Ascending aorta (tissue), 2 donors: ENCODE data around the gene TRIM6. TPM values are rescaled to one million over a fixed set of nuclear protein-coding genes. Genes with fewer than 3 reads are reported as not detected.

ENCODE experiments used
- DNase-seq, 2 donors: peaks; one replicate each; pipeline ENCODE4 v3.0.0-alpha.2; 2019; ENCODE audit warnings: low spot score in 2 of 2
- H3K27ac ChIP-seq, 2 donors: fragments of 200-600 bp; sonication (generic); one replicate each; pipeline ENCODE4 v1.5.1; 2016 to 2017; ENCODE audit warnings: mild to moderate bottlenecking in 1 of 2
- H3K27me3 ChIP-seq: fragments of 200-600 bp; sonication (generic); one replicate; pipeline ENCODE4 v1.5.1; 2017
- H3K36me3 ChIP-seq, 2 donors: fragments of 200-600 bp; sonication (generic); one replicate each; pipeline ENCODE4 v1.5.1; 2016
- H3K4me1 ChIP-seq, 2 donors: fragments of 200-600 bp; sonication (generic); one replicate each; pipeline ENCODE4 v1.5.1; 2016 to 2017; ENCODE audit warnings: mild to moderate bottlenecking in 1 of 2
- H3K4me3 ChIP-seq, 2 donors: fragments of 200-600 bp; sonication (generic); one replicate each; pipeline ENCODE4 v1.5.1; 2016 to 2017; ENCODE audit warnings: mild to moderate bottlenecking in 1 of 2
- H3K9me3 ChIP-seq, 2 donors: fragments of 200-600 bp; sonication (generic); one replicate each; pipeline ENCODE4 v1.5.1; 2016
- intact Hi-C: fragments of 100-400 bp; cut with DNase I; formaldehyde crosslinking; loops from one replicate; pipeline ENCODE4 v1.15.1; 2023
- total RNA-seq: library from RNA; depleted of rRNA; stranded (reverse); fragments of >200 nt; gene quantifications from one replicate; pipeline ENCODE4 v1.1.0, GENCODE V29; 2016
- TF ChIP-seq, protein P1 (sequence below), 3 experiments: fragments of 200-600 bp in 2 of 3; fragments of 450-650 bp in 1 of 3; sonication (generic) in 2 of 3; IDR thresholded peaks; one replicate each; pipeline ENCODE4 v1.5.1; 2016 to 2019; ENCODE audit warnings: antibody characterized with exemption in 3 of 3, mild to moderate bottlenecking in 1 of 3, moderate library complexity in 1 of 3

Gene TRIM6
- total RNA-seq, 1 donor from 2014 or later, result 0.64 TPM

GRCh38 chr11:5556596-5557188 is 39.7 kb upstream of the TRIM6 start:
- Histone ChIP-seq H3K9me3 (no peaks in the 10 kb centered on the region), H3K27me3 (no peaks in the 10 kb centered on the region), H3K36me3 (no peaks in the 10 kb centered on the region), H3K4me3 (no peak overlapping the region), H3K4me1 (no peaks in the 10 kb centered on the region), H3K27ac (no peak overlapping the region)
- intact Hi-C loops, result no loop called here
- TF ChIP-seq, protein P1, sequence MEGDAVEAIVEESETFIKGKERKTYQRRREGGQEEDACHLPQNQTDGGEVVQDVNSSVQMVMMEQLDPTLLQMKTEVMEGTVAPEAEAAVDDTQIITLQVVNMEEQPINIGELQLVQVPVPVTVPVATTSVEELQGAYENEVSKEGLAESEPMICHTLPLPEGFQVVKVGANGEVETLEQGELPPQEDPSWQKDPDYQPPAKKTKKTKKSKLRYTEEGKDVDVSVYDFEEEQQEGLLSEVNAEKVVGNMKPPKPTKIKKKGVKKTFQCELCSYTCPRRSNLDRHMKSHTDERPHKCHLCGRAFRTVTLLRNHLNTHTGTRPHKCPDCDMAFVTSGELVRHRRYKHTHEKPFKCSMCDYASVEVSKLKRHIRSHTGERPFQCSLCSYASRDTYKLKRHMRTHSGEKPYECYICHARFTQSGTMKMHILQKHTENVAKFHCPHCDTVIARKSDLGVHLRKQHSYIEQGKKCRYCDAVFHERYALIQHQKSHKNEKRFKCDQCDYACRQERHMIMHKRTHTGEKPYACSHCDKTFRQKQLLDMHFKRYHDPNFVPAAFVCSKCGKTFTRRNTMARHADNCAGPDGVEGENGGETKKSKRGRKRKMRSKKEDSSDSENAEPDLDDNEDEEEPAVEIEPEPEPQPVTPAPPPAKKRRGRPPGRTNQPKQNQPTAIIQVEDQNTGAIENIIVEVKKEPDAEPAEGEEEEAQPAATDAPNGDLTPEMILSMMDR (IDR thresholded peaks at IDR 0.05), result no peak
- no peak for DNase-seq

GRCh38 chr11:5557751-5558150 is 38.7 kb upstream of the TRIM6 start:
- Histone ChIP-seq H3K4me1 (no peaks in the 10 kb centered on the region), H3K4me3 (no peak overlapping the region), H3K9me3 (no peaks in the 10 kb centered on the region), H3K36me3 (no peaks in the 10 kb centered on the region), H3K27me3 (no peaks in the 10 kb centered on the region), H3K27ac (no peak overlapping the region)
- DNase-seq, result no peak
- intact Hi-C loops, result no loop called here
- TF ChIP-seq, protein P1 (IDR thresholded peaks at IDR 0.05), result no peak

DNA sequence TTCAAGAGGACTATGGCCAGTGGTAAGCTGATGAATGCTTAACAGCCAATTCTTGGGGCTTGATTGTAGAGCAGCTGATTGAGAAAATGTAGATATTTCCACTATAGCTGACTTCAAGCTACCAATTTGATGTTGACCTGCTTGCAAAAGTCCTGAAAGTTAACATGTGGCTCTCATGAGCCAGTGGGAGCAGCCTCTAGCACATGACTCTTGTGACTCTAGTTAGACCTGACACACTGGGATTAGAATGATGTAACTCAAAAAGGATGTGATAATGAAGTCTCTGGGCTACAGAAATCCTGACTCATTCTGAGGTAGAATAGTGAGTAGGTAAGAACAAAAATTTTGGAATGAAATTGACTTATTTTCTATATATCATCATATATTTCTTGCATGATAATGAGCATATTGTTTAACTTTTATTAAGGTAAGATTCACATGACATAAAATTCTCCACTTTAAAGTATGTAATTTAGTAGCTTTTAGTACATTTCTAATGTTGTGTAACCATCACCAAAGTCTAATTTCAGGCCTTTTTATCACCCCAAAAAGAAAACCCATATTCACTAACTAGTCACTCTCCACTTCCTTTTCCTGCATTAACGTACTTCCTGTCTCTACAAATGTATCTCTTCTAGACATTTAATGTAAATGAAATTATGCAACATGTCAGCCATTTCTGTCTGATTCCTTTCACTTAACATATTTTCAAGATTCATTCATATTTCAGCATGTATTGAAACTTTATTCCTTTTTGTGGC is 32.0 kb upstream of the TRIM6 start:
- Histone ChIP-seq H3K27me3 (no peaks in the 10 kb centered on the region), H3K36me3 (no peaks in the 10 kb centered on the region), H3K27ac (no peak overlapping the region), H3K4me1 (no peaks in the 10 kb centered on the region), H3K9me3 (no peaks in the 10 kb centered on the region), H3K4me3 (no peak overlapping the region)
- TF ChIP-seq, protein P1 (IDR thresholded peaks at IDR 0.05), result no peak
- DNase-seq, result no peak
- intact Hi-C loops, result no loop called here

GRCh38 chr11:5574654-5575053 is 21.8 kb upstream of the TRIM6 start:
- Histone ChIP-seq H3K27me3 (no peaks in the 10 kb centered on the region), H3K4me1 (no peaks in the 10 kb centered on the region), H3K4me3 (no peak overlapping the region), H3K27ac (no peak overlapping the region), H3K36me3 (no peaks in the 10 kb centered on the region), H3K9me3 (no peaks in the 10 kb centered on the region)
- DNase-seq, result no peak
- intact Hi-C loops, result no loop called here
- TF ChIP-seq, protein P1 (IDR thresholded peaks at IDR 0.05), result no peak

DNA sequence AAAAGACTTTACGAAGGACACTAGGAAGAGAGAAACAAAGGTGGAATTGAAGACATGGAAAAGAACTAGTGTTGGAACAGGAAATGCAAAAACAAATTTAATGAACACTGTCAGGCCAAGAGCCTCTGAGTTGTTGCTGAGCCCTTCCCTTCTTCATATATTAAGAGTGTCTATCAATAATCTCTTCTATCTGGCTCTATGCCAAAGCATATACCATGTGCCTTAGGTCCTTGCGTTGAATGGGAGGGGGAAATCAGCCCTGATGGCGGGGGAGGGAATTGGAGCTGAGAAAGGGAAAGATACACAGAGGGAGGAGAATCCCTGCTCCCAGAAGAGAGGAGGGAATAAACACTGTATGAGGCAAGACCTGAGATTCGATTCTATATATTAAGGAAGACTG is 21.3 kb upstream of the TRIM6 start:
- Histone ChIP-seq H3K9me3 (no peaks in the 10 kb centered on the region), H3K4me1 (no peaks in the 10 kb centered on the region), H3K4me3 (no peak overlapping the region), H3K27me3 (no peaks in the 10 kb centered on the region), H3K27ac (no peak overlapping the region), H3K36me3 (no peaks in the 10 kb centered on the region)
- intact Hi-C loops, result no loop called here
- DNase-seq, result no peak
- TF ChIP-seq, protein P1 (IDR thresholded peaks at IDR 0.05), result no peak
